Fibroblast of pulmonary artery (primary cell): ENCODE results near the gene DNAJC24.

Experiments
- DNase-seq: peaks from one replicate; pipeline ENCODE4 v3.0.0-alpha.2; 2010; ENCODE audit warnings: low read depth
- H3K4me3 ChIP-seq: replicated peaks from 2 replicates; pipeline ENCODE4 v1.5.1; 2011; ENCODE audit warnings: low read depth, mild to moderate bottlenecking, control low read depth, low read length, moderate library complexity
- CTCF ChIP-seq: IDR thresholded peaks from 2 replicates; pipeline ENCODE4 v1.5.1; 2011; ENCODE audit warnings: mild to moderate bottlenecking, control low read depth, low read length, inconsistent platforms; ENCODE audit errors: missing control alignments

DNAJC24 gene

GRCh38 chr11:31422703-31423102, 53.0 kb downstream of the DNAJC24 start:
- TF ChIP-seq CTCF, result no peak
- H3K4me3 ChIP-seq, result no peak overlapping the region
- no peak for DNase-seq

GRCh38 chr11:31424652-31425051, 55.0 kb downstream of the DNAJC24 start:
- TF ChIP-seq CTCF, result no peak

GRCh38 chr11:31433851-31434250, 64.2 kb downstream of the DNAJC24 start:
- H3K4me3 ChIP-seq, result no peak overlapping the region
- TF ChIP-seq CTCF, result no peak
- no peak for DNase-seq

More at GRCh38 chr11:31424652-31425051, 55.0 kb downstream of the DNAJC24 start:
- H3K4me3 ChIP-seq, result no peak overlapping the region
- no peak for DNase-seq

- no peak for TF ChIP-seq CTCF
- H3K4me3 ChIP-seq, result no peak overlapping the region
- peak; percentile 8 for DNase-seq
Observed at GRCh38 chr11:31437742-31438435, 68.2 kb downstream of the DNAJC24 start.

- TF ChIP-seq CTCF, result no peak
- no peak overlapping the region for H3K4me3 ChIP-seq
- DNase-seq, result no peak
Observed at GRCh38 chr11:31441296-31441695, 71.6 kb downstream of the DNAJC24 start.

- no peak overlapping the region for H3K4me3 ChIP-seq
- DNase-seq, result no peak
- no peak for TF ChIP-seq CTCF
Observed at GRCh38 chr11:31442086-31442485, 72.4 kb downstream of the DNAJC24 start.

- no peak for TF ChIP-seq CTCF
- no peak for DNase-seq
- no peak overlapping the region for H3K4me3 ChIP-seq
Observed at GRCh38 chr11:31443802-31444201, 74.1 kb downstream of the DNAJC24 start.
